Activated naive CD8-positive, alpha-beta T cell treated with anti-CD3 and anti-CD28 coated beads for 36 hours (primary cell): Measurements from ENCODE around the gene TBC1D2. TPM values are rescaled to one million over a fixed set of nuclear protein-coding genes. Genes with fewer than 3 reads are reported as not detected.
A peak's percentile ranks its signal among the peaks of the same experiment; 100 is the strongest.

Experiments
- DNase-seq: peaks from one replicate; pipeline ENCODE4 v3.0.0; 2021
- H3K27ac Mint-ChIP-seq: one replicate; pipeline ENCODE4 v1.8.0; 2022; ENCODE audit warnings: mild to moderate bottlenecking, moderate library complexity, mixed read lengths
- H3K27me3 Mint-ChIP-seq: one replicate; pipeline ENCODE4 v1.8.0; 2022; ENCODE audit warnings: mild to moderate bottlenecking, mixed read lengths
- H3K36me3 Mint-ChIP-seq: one replicate; pipeline ENCODE4 v1.8.0; 2021; ENCODE audit warnings: mild to moderate bottlenecking, mixed read lengths
- H3K4me1 Mint-ChIP-seq: one replicate; pipeline ENCODE4 v1.8.0; 2021; ENCODE audit warnings: mixed read lengths
- H3K4me3 Mint-ChIP-seq: one replicate; pipeline ENCODE4 v1.8.0; 2022; ENCODE audit warnings: mild to moderate bottlenecking, moderate library complexity, mixed read lengths
- H3K9me3 Mint-ChIP-seq: one replicate; pipeline ENCODE4 v1.8.0; 2022; ENCODE audit warnings: mixed read lengths
- total RNA-seq, 2 experiments: library from RNA; stranded (reverse); gene quantifications; one replicate each; pipeline ENCODE4 v1.2.3, GENCODE V29; 2021

Gene TBC1D2
- total RNA-seq, 2 experiments from 2014 or later = 1.8 to 2.2 TPM

GRCh38 chr9:98260635-98261034 is 5.2 kb upstream of the TBC1D2 start:
- H3K36me3 Mint-ChIP-seq = peaks cover 1% of the 10 kb centered on the region
- no peaks in the 10 kb centered on the region for H3K9me3 Mint-ChIP-seq
- H3K4me3 Mint-ChIP-seq = no peak overlapping the region
- no peak overlapping the region for H3K27ac Mint-ChIP-seq
- DNase-seq = no peak
- H3K27me3 Mint-ChIP-seq = no peaks in the 10 kb centered on the region
- H3K4me1 Mint-ChIP-seq = no peaks in the 10 kb centered on the region

GRCh38 chr9:98259791-98260190 is 4.3 kb upstream of the TBC1D2 start:
- Mint-ChIP-seq H3K4me1 (peaks cover 2% of the 10 kb centered on the region), H3K27ac (no peak overlapping the region), H3K36me3 (peaks cover 1% of the 10 kb centered on the region), H3K4me3 (no peak overlapping the region), H3K27me3 (no peaks in the 10 kb centered on the region), H3K9me3 (no peaks in the 10 kb centered on the region)
- DNase-seq = no peak

- no peak for DNase-seq
- Mint-ChIP-seq H3K4me1 (peaks cover 10% of the 10 kb centered on the region), H3K9me3 (no peaks in the 10 kb centered on the region), H3K27me3 (no peaks in the 10 kb centered on the region), H3K27ac (peak overlapping the region; percentile 97), H3K4me3 (peak overlapping the region; percentile 86), H3K36me3 (peaks cover 1% of the 10 kb centered on the region)
These were observed 1.3 kb upstream of the TBC1D2 start for GRCh38 chr9:98256756-98257155.

GRCh38 chr9:98255061-98255577 is 330 bp downstream of the TBC1D2 start:
- Mint-ChIP-seq H3K36me3 (peaks cover 1% of the 10 kb centered on the region), H3K4me1 (peaks cover 10% of the 10 kb centered on the region), H3K27ac (no peak overlapping the region), H3K9me3 (no peaks in the 10 kb centered on the region), H3K4me3 (peak overlapping the region; percentile 86), H3K27me3 (no peaks in the 10 kb centered on the region)
- DNase-seq = no peak

GRCh38 chr9:98254228-98255060 is 1.0 kb downstream of the TBC1D2 start:
- Mint-ChIP-seq H3K9me3 (no peaks in the 10 kb centered on the region), H3K4me3 (peak overlapping the region; percentile 86), H3K27me3 (no peaks in the 10 kb centered on the region), H3K27ac (no peak overlapping the region), H3K4me1 (peaks cover 10% of the 10 kb centered on the region), H3K36me3 (no peaks in the 10 kb centered on the region)
- no peak for DNase-seq

- Mint-ChIP-seq H3K4me3 (no peak overlapping the region), H3K9me3 (no peaks in the 10 kb centered on the region), H3K36me3 (no peaks in the 10 kb centered on the region), H3K4me1 (peaks cover 13% of the 10 kb centered on the region), H3K27ac (no peak overlapping the region), H3K27me3 (no peaks in the 10 kb centered on the region)
- DNase-seq = no peak
These were observed 1.9 kb downstream of the TBC1D2 start for GRCh38 chr9:98253565-98253964.

GRCh38 chr9:98251551-98251950 is 3.9 kb downstream of the TBC1D2 start:
- Mint-ChIP-seq H3K4me1 (peaks cover 13% of the 10 kb centered on the region), H3K4me3 (no peak overlapping the region), H3K27me3 (no peaks in the 10 kb centered on the region), H3K27ac (no peak overlapping the region), H3K36me3 (no peaks in the 10 kb centered on the region), H3K9me3 (no peaks in the 10 kb centered on the region)
- no peak for DNase-seq

- Mint-ChIP-seq H3K27ac (no peak overlapping the region), H3K36me3 (no peaks in the 10 kb centered on the region), H3K9me3 (no peaks in the 10 kb centered on the region), H3K27me3 (no peaks in the 10 kb centered on the region), H3K4me1 (peaks cover 11% of the 10 kb centered on the region), H3K4me3 (no peak overlapping the region)
- no peak for DNase-seq
These were observed 5.7 kb downstream of the TBC1D2 start for GRCh38 chr9:98249771-98250170.

- H3K4me1 Mint-ChIP-seq = peaks cover 4% of the 10 kb centered on the region
- H3K27ac Mint-ChIP-seq = no peak overlapping the region
- no peak for DNase-seq
- H3K36me3 Mint-ChIP-seq = no peaks in the 10 kb centered on the region
- no peaks in the 10 kb centered on the region for H3K9me3 Mint-ChIP-seq
- no peak overlapping the region for H3K4me3 Mint-ChIP-seq
- no peaks in the 10 kb centered on the region for H3K27me3 Mint-ChIP-seq
These were observed 6.5 kb downstream of the TBC1D2 start for GRCh38 chr9:98248737-98249474.

- H3K27ac Mint-ChIP-seq = no peak overlapping the region
- no peaks in the 10 kb centered on the region for H3K27me3 Mint-ChIP-seq
- H3K4me1 Mint-ChIP-seq = peaks cover 2% of the 10 kb centered on the region
- no peaks in the 10 kb centered on the region for H3K36me3 Mint-ChIP-seq
- DNase-seq = no peak
- H3K9me3 Mint-ChIP-seq = no peaks in the 10 kb centered on the region
- H3K4me3 Mint-ChIP-seq = no peak overlapping the region
These were observed 7.4 kb downstream of the TBC1D2 start for GRCh38 chr9:98247831-98248657.

- no peak overlapping the region for H3K4me3 Mint-ChIP-seq
- no peak overlapping the region for H3K27ac Mint-ChIP-seq
- no peaks in the 10 kb centered on the region for H3K27me3 Mint-ChIP-seq
- H3K4me1 Mint-ChIP-seq = no peaks in the 10 kb centered on the region
- H3K36me3 Mint-ChIP-seq = no peaks in the 10 kb centered on the region
- no peak for DNase-seq
- H3K9me3 Mint-ChIP-seq = no peaks in the 10 kb centered on the region
These were observed 13.0 kb downstream of the TBC1D2 start for GRCh38 chr9:98242426-98242825.

- no peaks in the 10 kb centered on the region for H3K9me3 Mint-ChIP-seq
- no peaks in the 10 kb centered on the region for H3K27me3 Mint-ChIP-seq
- H3K4me1 Mint-ChIP-seq = no peaks in the 10 kb centered on the region
- no peaks in the 10 kb centered on the region for H3K36me3 Mint-ChIP-seq
- no peak for DNase-seq
- H3K4me3 Mint-ChIP-seq = no peak overlapping the region
- H3K27ac Mint-ChIP-seq = no peak overlapping the region
These were observed 13.8 kb downstream of the TBC1D2 start for GRCh38 chr9:98241357-98242300.

- DNase-seq = no peak
- no peaks in the 10 kb centered on the region for H3K27me3 Mint-ChIP-seq
- H3K36me3 Mint-ChIP-seq = no peaks in the 10 kb centered on the region
- H3K4me3 Mint-ChIP-seq = no peak overlapping the region
- H3K27ac Mint-ChIP-seq = no peak overlapping the region
- H3K9me3 Mint-ChIP-seq = no peaks in the 10 kb centered on the region
- H3K4me1 Mint-ChIP-seq = no peaks in the 10 kb centered on the region
These were observed 15.0 kb downstream of the TBC1D2 start for GRCh38 chr9:98240475-98240874.

GRCh38 chr9:98236901-98237487 is 18.5 kb downstream of the TBC1D2 start:
- Mint-ChIP-seq H3K27ac (no peak overlapping the region), H3K9me3 (no peaks in the 10 kb centered on the region), H3K4me1 (no peaks in the 10 kb centered on the region), H3K4me3 (no peak overlapping the region), H3K36me3 (peaks cover 2% of the 10 kb centered on the region), H3K27me3 (no peaks in the 10 kb centered on the region)
- DNase-seq = no peak
